Calu3 (cell line): ENCODE data around the gene ZNF521. TPM values are rescaled to one million over a fixed set of nuclear protein-coding genes. Genes with fewer than 3 reads are reported as not detected.

Source experiments
- BruUV-seq: library from RNA; stranded (reverse); fragments of 400-500 nt; replicated peaks from 2 replicates; lab custom pipeline; 2021; lab: Mats Ljungman, UMichigan
- CTCF ChIA-PET: fragments of 300-600 bp; sonication (Branson Sonifier 250); formaldehyde crosslinking; loops from one replicate; lab custom pipeline; 2022; ENCODE audit warnings: antibody characterized with exemption; lab: Charles Lee
- DNase-seq: peaks from one replicate; pipeline ENCODE4 v3.0.0; 2022
- H3K27ac Mint-ChIP-seq: one replicate; pipeline ENCODE4 v1.8.0; 2022; ENCODE audit warnings: mixed read lengths; ENCODE audit not compliant: unreplicated experiment
- H3K27me3 Mint-ChIP-seq: one replicate; pipeline ENCODE4 v1.8.0; 2022; ENCODE audit warnings: mixed read lengths; ENCODE audit not compliant: unreplicated experiment
- H3K36me3 Mint-ChIP-seq: one replicate; pipeline ENCODE4 v1.8.0; 2022; ENCODE audit warnings: mild to moderate bottlenecking, moderate library complexity, mixed read lengths; ENCODE audit not compliant: insufficient read depth, unreplicated experiment
- H3K4me1 Mint-ChIP-seq: one replicate; pipeline ENCODE4 v1.8.0; 2022; ENCODE audit warnings: mild to moderate bottlenecking, low read depth, mixed read lengths; ENCODE audit not compliant: unreplicated experiment
- H3K4me3 Mint-ChIP-seq: one replicate; pipeline ENCODE4 v1.8.0; 2022; ENCODE audit warnings: mild to moderate bottlenecking, low read depth, moderate library complexity, mixed read lengths; ENCODE audit not compliant: unreplicated experiment
- H3K9me3 Mint-ChIP-seq: one replicate; pipeline ENCODE4 v1.8.0; 2022; ENCODE audit warnings: low read depth, mixed read lengths; ENCODE audit not compliant: unreplicated experiment
- intact Hi-C: fragments of 100-400 bp; cut with micrococcal nuclease; formaldehyde crosslinking; loops from one replicate; pipeline ENCODE4 v1.10.0; 2022; ENCODE audit not compliant: unreplicated experiment
- total RNA-seq: library from RNA; stranded (reverse); gene quantifications from 2 replicates; pipeline ENCODE4 v1.2.3, GENCODE V29; 2022
- TF ChIP-seq, protein P1 (sequence below): fragments of 200-600 bp; IDR thresholded peaks from one replicate; pipeline ENCODE4 v1.8.0; 2022; ENCODE audit warnings: antibody characterized with exemption; ENCODE audit not compliant: unreplicated experiment

ZNF521 gene
- total RNA-seq, 1 experiment from 2014 or later: not detected

- intact Hi-C loops: no loop called here
- CTCF ChIA-PET: no interaction called here
- no TSS peak for BruUV-seq
- no peak for DNase-seq
- Mint-ChIP-seq H3K4me1 (no peaks in the 10 kb centered on the region), H3K27ac (no peak overlapping the region), H3K4me3 (no peak overlapping the region), H3K27me3 (peaks cover 43% of the 10 kb centered on the region), H3K9me3 (no peaks in the 10 kb centered on the region), H3K36me3 (no peaks in the 10 kb centered on the region)
- TF ChIP-seq, protein P1, sequence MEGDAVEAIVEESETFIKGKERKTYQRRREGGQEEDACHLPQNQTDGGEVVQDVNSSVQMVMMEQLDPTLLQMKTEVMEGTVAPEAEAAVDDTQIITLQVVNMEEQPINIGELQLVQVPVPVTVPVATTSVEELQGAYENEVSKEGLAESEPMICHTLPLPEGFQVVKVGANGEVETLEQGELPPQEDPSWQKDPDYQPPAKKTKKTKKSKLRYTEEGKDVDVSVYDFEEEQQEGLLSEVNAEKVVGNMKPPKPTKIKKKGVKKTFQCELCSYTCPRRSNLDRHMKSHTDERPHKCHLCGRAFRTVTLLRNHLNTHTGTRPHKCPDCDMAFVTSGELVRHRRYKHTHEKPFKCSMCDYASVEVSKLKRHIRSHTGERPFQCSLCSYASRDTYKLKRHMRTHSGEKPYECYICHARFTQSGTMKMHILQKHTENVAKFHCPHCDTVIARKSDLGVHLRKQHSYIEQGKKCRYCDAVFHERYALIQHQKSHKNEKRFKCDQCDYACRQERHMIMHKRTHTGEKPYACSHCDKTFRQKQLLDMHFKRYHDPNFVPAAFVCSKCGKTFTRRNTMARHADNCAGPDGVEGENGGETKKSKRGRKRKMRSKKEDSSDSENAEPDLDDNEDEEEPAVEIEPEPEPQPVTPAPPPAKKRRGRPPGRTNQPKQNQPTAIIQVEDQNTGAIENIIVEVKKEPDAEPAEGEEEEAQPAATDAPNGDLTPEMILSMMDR: no peak
Observed at GRCh38 chr18:25074925-25075324, 277.0 kb downstream of the ZNF521 start.

DNA sequence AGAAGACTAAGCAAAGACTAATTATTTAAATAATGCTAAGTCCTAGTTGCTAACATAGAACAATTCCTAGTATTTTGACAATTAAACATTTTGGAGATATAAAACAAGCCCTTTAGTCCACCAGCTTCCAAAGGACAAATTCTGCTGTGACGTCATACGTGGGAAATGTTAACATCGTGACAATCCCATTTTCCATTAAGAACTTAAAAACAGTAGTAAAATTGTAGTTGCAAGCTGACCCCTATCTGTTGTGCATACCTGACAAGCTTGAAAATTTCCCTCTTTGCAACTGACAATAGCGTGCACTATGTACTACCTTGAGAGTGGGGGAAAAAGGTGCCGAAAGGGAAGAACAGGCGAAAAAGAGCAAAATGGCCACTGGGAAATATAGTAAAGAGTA lies 279.8 kb downstream of the ZNF521 start:
- H3K9me3 Mint-ChIP-seq: no peaks in the 10 kb centered on the region
- H3K4me3 Mint-ChIP-seq: no peak overlapping the region
- no peak for DNase-seq
- CTCF ChIA-PET: no interaction called here
- no peaks in the 10 kb centered on the region for H3K4me1 Mint-ChIP-seq
- peaks cover 32% of the 10 kb centered on the region for H3K27me3 Mint-ChIP-seq
- no peaks in the 10 kb centered on the region for H3K36me3 Mint-ChIP-seq
- no TSS peak for BruUV-seq
- intact Hi-C loops: no loop called here
- H3K27ac Mint-ChIP-seq: no peak overlapping the region
- TF ChIP-seq, protein P1: no peak

DNA sequence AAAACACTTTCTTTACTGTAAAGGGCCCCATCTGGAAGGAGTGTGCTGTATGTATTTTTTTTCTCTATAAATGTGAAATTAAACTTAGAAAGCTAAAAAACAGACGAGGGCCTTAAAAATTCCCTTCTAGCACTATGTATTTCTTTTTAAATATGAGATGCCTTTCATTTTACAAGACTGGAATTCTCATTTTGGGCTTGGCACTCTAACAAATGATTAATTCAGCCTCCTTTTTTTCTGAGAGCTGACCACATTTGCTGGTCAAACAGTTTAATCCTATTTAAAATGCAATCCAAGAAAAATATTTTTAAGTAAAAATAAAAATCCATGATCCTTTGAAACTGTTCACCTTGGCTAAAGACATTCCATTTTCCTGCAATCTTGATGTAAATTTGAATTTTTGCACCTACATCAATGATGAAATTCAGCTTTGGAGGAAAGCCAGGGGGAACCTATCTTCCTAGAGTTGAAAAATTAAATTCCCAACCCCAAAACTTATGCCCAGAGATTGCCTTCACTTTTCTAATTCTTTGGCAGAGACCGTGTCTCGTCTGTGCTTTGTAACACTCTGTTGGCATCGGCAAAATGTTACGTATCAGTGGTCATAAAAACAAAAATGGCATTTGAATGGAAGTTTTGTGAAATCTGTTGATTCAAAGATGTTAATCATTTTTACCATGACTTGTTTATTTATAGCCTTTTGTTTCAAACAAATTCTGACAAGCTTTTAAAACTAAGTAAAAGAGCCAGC lies 284.5 kb downstream of the ZNF521 start:
- DNase-seq: no peak
- peaks cover 60% of the 10 kb centered on the region for H3K27me3 Mint-ChIP-seq
- H3K27ac Mint-ChIP-seq: no peak overlapping the region
- CTCF ChIA-PET: no interaction called here
- no peak overlapping the region for H3K4me3 Mint-ChIP-seq
- no peaks in the 10 kb centered on the region for H3K36me3 Mint-ChIP-seq
- H3K4me1 Mint-ChIP-seq: no peaks in the 10 kb centered on the region
- no peaks in the 10 kb centered on the region for H3K9me3 Mint-ChIP-seq
- no TSS peak for BruUV-seq
- intact Hi-C loops: loop anchor here (1.0 kb wide), 1 partner anchor 30 kb away; no protein-coding TSS in a partner anchor
- TF ChIP-seq, protein P1: no peak

DNA sequence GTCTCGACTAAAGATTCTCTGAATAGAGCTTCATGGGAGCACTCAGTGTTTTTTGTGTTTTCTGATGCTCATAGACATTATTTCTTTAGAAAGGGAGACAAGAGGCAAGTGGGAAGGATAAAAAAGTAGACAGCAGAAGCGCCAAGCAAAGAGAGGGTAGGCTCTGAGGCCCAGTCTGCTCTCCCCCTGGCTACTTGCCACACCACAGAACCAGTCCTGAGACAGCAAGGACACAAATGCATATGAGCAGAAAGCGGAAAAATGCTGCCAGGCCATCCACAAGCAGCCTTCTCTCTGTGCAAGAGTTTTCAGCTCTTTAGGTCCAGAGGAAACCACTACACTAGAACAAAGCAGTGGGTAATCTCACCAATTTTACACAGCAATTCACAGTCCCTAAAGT lies 285.4 kb downstream of the ZNF521 start:
- H3K36me3 Mint-ChIP-seq: no peaks in the 10 kb centered on the region
- no peaks in the 10 kb centered on the region for H3K4me1 Mint-ChIP-seq
- no peak overlapping the region for H3K27ac Mint-ChIP-seq
- TF ChIP-seq, protein P1: no peak
- CTCF ChIA-PET: no interaction called here
- BruUV-seq: no TSS peak
- H3K4me3 Mint-ChIP-seq: no peak overlapping the region
- no peaks in the 10 kb centered on the region for H3K9me3 Mint-ChIP-seq
- peaks cover 51% of the 10 kb centered on the region for H3K27me3 Mint-ChIP-seq
- intact Hi-C loops: no loop called here
- no peak for DNase-seq
